ENCODE results near the gene IQCH. TPM values are rescaled to one million over a fixed set of nuclear protein-coding genes. Genes with fewer than 3 reads are reported as not detected.
"Not testable (repeated sequence)": the region's sequence is repeated elsewhere in the genome, so short reads cannot be mapped to it uniquely, and the experiment has no call there.

IQCH gene
- total and polyA plus RNA-seq, 4 donors, result 2.4 to 9.0 (median 4.8) TPM

GRCh38 chr15:67259379-67259778 is 4.8 kb downstream of the IQCH start:
- no peak for DNase-seq (ENCODE audit: low read depth in 4 of 6, low spot score in 6 of 6)
- Histone ChIP-seq H3K27ac (ENCODE audit: low read depth, low read length) (no peak overlapping the region), H3K36me3 (ENCODE audit: control insufficient read depth, insufficient read depth, low read length) (no peaks in the 10 kb centered on the region), H3K27me3 (ENCODE audit: control insufficient read depth, insufficient read depth, low read length) (no peaks in the 10 kb centered on the region), H3K9me3 (ENCODE audit: control insufficient read depth, insufficient read depth, low read length) (no peaks in the 10 kb centered on the region), H3K4me3 (ENCODE audit: low read depth, low read length) (no peak overlapping the region), H3K4me1 (ENCODE audit: control insufficient read depth, insufficient read depth, low read length) (no peaks in the 10 kb centered on the region)

- Histone ChIP-seq H3K4me1 (ENCODE audit: control insufficient read depth, insufficient read depth, low read length) (no peaks in the 10 kb centered on the region), H3K27me3 (ENCODE audit: control insufficient read depth, insufficient read depth, low read length) (no peaks in the 10 kb centered on the region), H3K36me3 (ENCODE audit: control insufficient read depth, insufficient read depth, low read length) (no peaks in the 10 kb centered on the region), H3K27ac (ENCODE audit: low read depth, low read length) (no peak overlapping the region), H3K4me3 (ENCODE audit: low read depth, low read length) (no peak overlapping the region), H3K9me3 (ENCODE audit: control insufficient read depth, insufficient read depth, low read length) (no peaks in the 10 kb centered on the region)
- no peak for DNase-seq (ENCODE audit: low read depth in 4 of 6, low spot score in 6 of 6)
Observed at GRCh38 chr15:67259806-67260205, 5.2 kb downstream of the IQCH start.

- no CpG with 5 or more reads among the region's 6 CpGs for WGBS (ENCODE audit: insufficient coverage)
- Histone ChIP-seq H3K27me3 (ENCODE audit: control insufficient read depth, insufficient read depth, low read length) (no peaks in the 10 kb centered on the region), H3K27ac (ENCODE audit: low read depth, low read length) (no peak overlapping the region), H3K4me1 (ENCODE audit: control insufficient read depth, insufficient read depth, low read length) (no peaks in the 10 kb centered on the region), H3K36me3 (ENCODE audit: control insufficient read depth, insufficient read depth, low read length) (no peaks in the 10 kb centered on the region), H3K9me3 (ENCODE audit: control insufficient read depth, insufficient read depth, low read length) (no peaks in the 10 kb centered on the region), H3K4me3 (ENCODE audit: low read depth, low read length) (no peak overlapping the region)
- no peak for DNase-seq (ENCODE audit: low read depth in 4 of 6, low spot score in 6 of 6)
Observed at GRCh38 chr15:67266870-67267269, 12.3 kb downstream of the IQCH start.

- Histone ChIP-seq H3K9me3 (ENCODE audit: control insufficient read depth, insufficient read depth, low read length) (peaks cover 1% of the 10 kb centered on the region), H3K27ac (ENCODE audit: low read depth, low read length) (no peak overlapping the region), H3K27me3 (ENCODE audit: control insufficient read depth, insufficient read depth, low read length) (no peaks in the 10 kb centered on the region), H3K36me3 (ENCODE audit: control insufficient read depth, insufficient read depth, low read length) (no peaks in the 10 kb centered on the region), H3K4me3 (ENCODE audit: low read depth, low read length) (no peak overlapping the region), H3K4me1 (ENCODE audit: control insufficient read depth, insufficient read depth, low read length) (no peaks in the 10 kb centered on the region)
- peak in 1 of 6 donors; percentile 7 for DNase-seq (ENCODE audit: low read depth in 4 of 6, low spot score in 6 of 6)
- WGBS (ENCODE audit: insufficient coverage), result 46% methylated on average over 3 of the region's 3 CpGs
Observed at GRCh38 chr15:67267440-67267839, 12.9 kb downstream of the IQCH start.

GRCh38 chr15:67267951-67268941 is 13.7 kb downstream of the IQCH start:
- Histone ChIP-seq H3K9me3 (ENCODE audit: control insufficient read depth, insufficient read depth, low read length) (peaks cover 2% of the 10 kb centered on the region), H3K27ac (ENCODE audit: low read depth, low read length) (no peak overlapping the region), H3K36me3 (ENCODE audit: control insufficient read depth, insufficient read depth, low read length) (no peaks in the 10 kb centered on the region), H3K4me1 (ENCODE audit: control insufficient read depth, insufficient read depth, low read length) (no peaks in the 10 kb centered on the region), H3K4me3 (ENCODE audit: low read depth, low read length) (no peak overlapping the region), H3K27me3 (ENCODE audit: control insufficient read depth, insufficient read depth, low read length) (no peaks in the 10 kb centered on the region)
- 78% methylated on average over 2 of the region's 9 CpGs for WGBS (ENCODE audit: insufficient coverage)
- DNase-seq (ENCODE audit: low read depth in 4 of 6, low spot score in 6 of 6), result peak in 1 of 6 donors; percentile 30

- Histone ChIP-seq H3K4me1 (ENCODE audit: control insufficient read depth, insufficient read depth, low read length) (no peaks in the 10 kb centered on the region), H3K9me3 (ENCODE audit: control insufficient read depth, insufficient read depth, low read length) (peaks cover 2% of the 10 kb centered on the region), H3K27me3 (ENCODE audit: control insufficient read depth, insufficient read depth, low read length) (no peaks in the 10 kb centered on the region), H3K36me3 (ENCODE audit: control insufficient read depth, insufficient read depth, low read length) (no peaks in the 10 kb centered on the region), H3K4me3 (ENCODE audit: low read depth, low read length) (no peak overlapping the region), H3K27ac (ENCODE audit: low read depth, low read length) (no peak overlapping the region)
- no peak for DNase-seq (ENCODE audit: low read depth in 4 of 6, low spot score in 6 of 6)
- 100% methylated on average over 1 of the region's 1 CpG for WGBS (ENCODE audit: insufficient coverage)
Observed at GRCh38 chr15:67274236-67274635, 19.6 kb downstream of the IQCH start.

- Histone ChIP-seq H3K4me3 (ENCODE audit: low read depth, low read length) (no peak overlapping the region), H3K27me3 (ENCODE audit: control insufficient read depth, insufficient read depth, low read length) (no peaks in the 10 kb centered on the region), H3K36me3 (ENCODE audit: control insufficient read depth, insufficient read depth, low read length) (no peaks in the 10 kb centered on the region), H3K4me1 (ENCODE audit: control insufficient read depth, insufficient read depth, low read length) (no peaks in the 10 kb centered on the region), H3K27ac (ENCODE audit: low read depth, low read length) (no peak overlapping the region), H3K9me3 (ENCODE audit: control insufficient read depth, insufficient read depth, low read length) (peaks cover 2% of the 10 kb centered on the region)
- WGBS (ENCODE audit: insufficient coverage), result no CpG with 5 or more reads among the region's 1 CpG
- DNase-seq (ENCODE audit: low read depth in 4 of 6, low spot score in 6 of 6), result no peak
Observed at GRCh38 chr15:67276666-67277065, 22.1 kb downstream of the IQCH start.

- H3K36me3 ChIP-seq (ENCODE audit: control insufficient read depth, insufficient read depth, low read length), result no peaks in the 10 kb centered on the region
- no peaks in the 10 kb centered on the region for H3K27me3 ChIP-seq (ENCODE audit: control insufficient read depth, insufficient read depth, low read length)
- WGBS (ENCODE audit: insufficient coverage), result no CpG with 5 or more reads among the region's 2 CpGs
- DNase-seq (ENCODE audit: low read depth in 4 of 6, low spot score in 6 of 6), result no peak
- no peaks in the 10 kb centered on the region for H3K4me1 ChIP-seq (ENCODE audit: control insufficient read depth, insufficient read depth, low read length)
- H3K9me3 ChIP-seq (ENCODE audit: control insufficient read depth, insufficient read depth, low read length), result no peaks in the 10 kb centered on the region
- no peak overlapping the region for H3K27ac ChIP-seq (ENCODE audit: low read depth, low read length)
- H3K4me3 ChIP-seq (ENCODE audit: low read depth, low read length), result no peak overlapping the region
Observed at GRCh38 chr15:67280217-67280616, 25.6 kb downstream of the IQCH start.

- Histone ChIP-seq H3K27me3 (ENCODE audit: control insufficient read depth, insufficient read depth, low read length) (no peaks in the 10 kb centered on the region), H3K9me3 (ENCODE audit: control insufficient read depth, insufficient read depth, low read length) (no peaks in the 10 kb centered on the region), H3K36me3 (ENCODE audit: control insufficient read depth, insufficient read depth, low read length) (no peaks in the 10 kb centered on the region), H3K4me1 (ENCODE audit: control insufficient read depth, insufficient read depth, low read length) (no peaks in the 10 kb centered on the region), H3K27ac (ENCODE audit: low read depth, low read length) (no peak overlapping the region), H3K4me3 (ENCODE audit: low read depth, low read length) (no peak overlapping the region)
- no CpG with 5 or more reads among the region's 1 CpG for WGBS (ENCODE audit: insufficient coverage)
- DNase-seq (ENCODE audit: low read depth in 4 of 6, low spot score in 6 of 6), result no peak
Observed at GRCh38 chr15:67281714-67282113, 27.1 kb downstream of the IQCH start.

- not testable (repeated sequence) for DNase-seq (ENCODE audit: low read depth in 4 of 6, low spot score in 6 of 6); H3K36me3 ChIP-seq (ENCODE audit: control insufficient read depth, insufficient read depth, low read length); H3K4me3 ChIP-seq (ENCODE audit: low read depth, low read length)
Observed at GRCh38 chr15:67285625-67286024, 31.0 kb downstream of the IQCH start.

More at GRCh38 chr15:67285625-67286024, 31.0 kb downstream of the IQCH start:
- H3K27me3 ChIP-seq (ENCODE audit: control insufficient read depth, insufficient read depth, low read length); H3K9me3 ChIP-seq (ENCODE audit: control insufficient read depth, insufficient read depth, low read length); H3K4me1 ChIP-seq (ENCODE audit: control insufficient read depth, insufficient read depth, low read length); H3K27ac ChIP-seq (ENCODE audit: low read depth, low read length): not testable (repeated sequence)

Measured in spinal cord (tissue), 10 donors.